ENCODE measurements around the gene NIPA2. TPM values are rescaled to one million over a fixed set of nuclear protein-coding genes. Genes with fewer than 3 reads are reported as not detected.
A peak's percentile ranks its signal among the peaks of the same experiment; 100 is the strongest.

The NIPA2 gene
- total and polyA plus RNA-seq, 2 of the 8 experiments (the other 6 are each of a cell fraction or from before 2014, with no cell fraction given): 38.5 to 81.7 TPM

DNA sequence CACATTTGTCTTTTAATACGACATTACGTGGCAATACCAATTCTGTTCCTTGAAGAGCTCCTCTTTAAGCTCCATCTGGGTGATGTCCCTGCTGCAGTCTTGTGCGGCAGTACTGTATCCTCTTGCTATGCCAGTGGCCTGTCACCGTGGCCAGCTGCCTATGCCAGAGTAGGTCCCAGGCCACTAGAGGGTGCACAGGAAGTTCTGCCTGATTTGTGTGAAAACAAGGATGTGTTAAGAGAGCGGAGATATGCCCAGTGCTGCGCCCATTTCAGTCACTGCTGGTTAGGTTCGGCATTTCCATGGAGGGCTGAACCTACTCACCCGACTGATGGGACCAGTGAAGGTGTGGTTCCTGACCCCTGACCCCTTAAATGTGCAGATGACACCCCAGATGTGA, 26.8 kb upstream of the NIPA2 start:
- Histone ChIP-seq H3K4me2 (ENCODE audit: insufficient read depth in 1 of 2, low read depth in 2 of 2, low read length in 2 of 2) (no peak overlapping the region), H2AK5ac (ENCODE audit: low read depth, low read length) (no peak overlapping the region), H2BK5ac (ENCODE audit: low read depth, low read length) (peak overlapping the region; percentile 35; the same call in 1 of the 2 replicates), H3K27ac (ENCODE audit: low read depth, low read length) (no peak overlapping the region), H4K8ac (ENCODE audit: extremely low read depth, insufficient read depth, low read length) (no peak overlapping the region), H3K18ac (ENCODE audit: extremely low read depth, low read length) (no peak overlapping the region), H3K23ac (ENCODE audit: insufficient read length) (no peak overlapping the region), H4K20me1 (replicated peaks in 1 of 2; ENCODE audit: control insufficient read depth in 1 of 2, insufficient read depth in 2 of 2, low read length in 2 of 2) (peaks cover 0 to 2% of the 10 kb centered on the region in 2 experiments), H3K4me1 (replicated peaks in 1 of 4; ENCODE audit: control insufficient read depth in 3 of 4, insufficient read depth in 4 of 4, low read length in 3 of 4) (no peaks in the 10 kb centered on the region), H3K9me3 (ENCODE audit: insufficient read depth in 2 of 2, low read depth in 1 of 2, low read length in 1 of 2) (no peaks in the 10 kb centered on the region), H3K79me2 (ENCODE audit: control insufficient read depth in 1 of 2, insufficient read depth in 2 of 2, low read length in 2 of 2) (peaks cover 0 to 6% of the 10 kb centered on the region in 2 experiments; a peak in 1 of 4 replicates), H3K4me3 (ENCODE audit: extremely low read depth in 1 of 4, insufficient read depth in 2 of 4, low read depth in 3 of 4, low read length in 4 of 4) (no peak overlapping the region), H2BK120ac (replicated peaks; ENCODE audit: low read depth, low read length) (no peak overlapping the region), H2AFZ (ENCODE audit: low read length) (no peak overlapping the region), H4K91ac (replicated peaks; ENCODE audit: insufficient read length, low read length) (no peak overlapping the region), H2BK12ac (ENCODE audit: low read depth, low read length) (no peak overlapping the region), H3K27me3 (replicated peaks in 1 of 4; ENCODE audit: control insufficient read depth in 3 of 4, extremely low read depth in 1 of 4, insufficient read depth in 3 of 4, low read length in 3 of 4) (no peaks in the 10 kb centered on the region), H3K4ac (replicated peaks; ENCODE audit: insufficient read length, low read depth, low read length) (no peak overlapping the region), H3K9ac (replicated peaks in 1 of 4; ENCODE audit: extremely low read depth in 1 of 4, low read depth in 3 of 4, low read length in 3 of 4) (no peak overlapping the region), H3K36me3 (ENCODE audit: control insufficient read depth in 2 of 4, insufficient read depth in 4 of 4, low read length in 3 of 4) (no peaks in the 10 kb centered on the region; a peak in 1 of 8 replicates), H4K5ac (ENCODE audit: insufficient read length, low read depth, low read length) (no peak overlapping the region), H2BK20ac (ENCODE audit: low read length) (no peak overlapping the region), H3K14ac (ENCODE audit: insufficient read length) (no peak overlapping the region), H2BK15ac (ENCODE audit: low read length) (no peak overlapping the region), H3K79me1 (ENCODE audit: low read depth, low read length) (peaks cover 3% of the 10 kb centered on the region; the same call in 1 of the 2 replicates), H3K56ac (replicated peaks; ENCODE audit: insufficient read length, low read depth, low read length) (no peak overlapping the region), H3K23me2 (ENCODE audit: low read depth, low read length) (no peaks in the 10 kb centered on the region)
- ChIA-PET POLR2A (ENCODE audit: partially characterized antibody) (interaction anchor here (0.9 to 1.6 kb wide), 2 partner anchors 9 to 26 kb away, joined by 3 to 4 read pairs; no protein-coding TSS in a partner anchor), CTCF (ENCODE audit: partially characterized antibody) (interaction anchor here (0.5 to 1.8 kb wide), 8 partner anchors 9 to 90 kb away, joined by 3 to 8 read pairs (median 4); no protein-coding TSS in a partner anchor)
- 83% methylated on average over 8 of the region's 8 CpGs; no CpG with 5 or more reads in 1 of the 2 experiments for WGBS, 2 experiments (ENCODE audit: extremely low coverage in 1 of 2, insufficient coverage in 1 of 2, insufficient read length in 1 of 2, insufficient replicate concordance in 2 of 2, low coverage in 1 of 2, low lambda C conversion rate in 2 of 2, missing lambda C conversion rate in 1 of 2)
- TF ChIP-seq SP1 (IDR thresholded peaks at IDR 0.05; ENCODE audit: low read depth, low read length) (no peak), RAD21 (IDR thresholded peaks at IDR 0.05 in 1 of 2, conservative IDR thresholded peaks at IDR 0.05 in 1 of 2; ENCODE audit: low read depth in 2 of 2, low read length in 2 of 2) (peak; percentile 54 to 68)
- TF ChIP-seq, protein P1, sequence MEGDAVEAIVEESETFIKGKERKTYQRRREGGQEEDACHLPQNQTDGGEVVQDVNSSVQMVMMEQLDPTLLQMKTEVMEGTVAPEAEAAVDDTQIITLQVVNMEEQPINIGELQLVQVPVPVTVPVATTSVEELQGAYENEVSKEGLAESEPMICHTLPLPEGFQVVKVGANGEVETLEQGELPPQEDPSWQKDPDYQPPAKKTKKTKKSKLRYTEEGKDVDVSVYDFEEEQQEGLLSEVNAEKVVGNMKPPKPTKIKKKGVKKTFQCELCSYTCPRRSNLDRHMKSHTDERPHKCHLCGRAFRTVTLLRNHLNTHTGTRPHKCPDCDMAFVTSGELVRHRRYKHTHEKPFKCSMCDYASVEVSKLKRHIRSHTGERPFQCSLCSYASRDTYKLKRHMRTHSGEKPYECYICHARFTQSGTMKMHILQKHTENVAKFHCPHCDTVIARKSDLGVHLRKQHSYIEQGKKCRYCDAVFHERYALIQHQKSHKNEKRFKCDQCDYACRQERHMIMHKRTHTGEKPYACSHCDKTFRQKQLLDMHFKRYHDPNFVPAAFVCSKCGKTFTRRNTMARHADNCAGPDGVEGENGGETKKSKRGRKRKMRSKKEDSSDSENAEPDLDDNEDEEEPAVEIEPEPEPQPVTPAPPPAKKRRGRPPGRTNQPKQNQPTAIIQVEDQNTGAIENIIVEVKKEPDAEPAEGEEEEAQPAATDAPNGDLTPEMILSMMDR (IDR thresholded peaks at IDR 0.05; ENCODE audit: control extremely low read depth in 1 of 3, insufficient read depth in 1 of 3, low read depth in 1 of 3, low read length in 3 of 3): peak; percentile 59 to 75 (median 68)
- DNase-seq (ENCODE audit: low read depth in 1 of 2, low spot score in 2 of 2) (no peak), FAIRE-seq (no peak)

Data from H1 (cell line).